HepG2 (cell line): Measurements from ENCODE around the gene GUCA1A. TPM values are rescaled to one million over a fixed set of nuclear protein-coding genes. Genes with fewer than 3 reads are reported as not detected.

Experiments used
- BRCA1 ChIP-seq: sonication (generic); formaldehyde crosslinking; IDR thresholded peaks from 2 replicates; pipeline ENCODE4 v1.4.0; 2020; ENCODE audit warnings: missing genetic modification reagents
- CEBPG ChIP-seq: IDR thresholded peaks from 2 replicates; pipeline ENCODE4 v1.6.1; 2016
- ELF4 ChIP-seq: sonication (generic); formaldehyde crosslinking; IDR thresholded peaks from 2 replicates; pipeline ENCODE4 v1.5.0; 2020; ENCODE audit warnings: missing genetic modification reagents, mild to moderate bottlenecking, moderate library complexity, borderline replicate concordance
- FOSL2 ChIP-seq: sonication (generic); formaldehyde crosslinking; IDR thresholded peaks from 2 replicates; pipeline ENCODE4 v1.4.0; 2020; ENCODE audit warnings: missing genetic modification reagents
- FOXM1 ChIP-seq: sonication (generic); formaldehyde crosslinking; IDR thresholded peaks from 2 replicates; pipeline ENCODE4 v1.5.0; 2020; ENCODE audit warnings: missing genetic modification reagents
- NKX3-1 ChIP-seq: sonication (generic); formaldehyde crosslinking; IDR thresholded peaks from 2 replicates; pipeline ENCODE4 v1.5.0; 2020; ENCODE audit warnings: missing genetic modification reagents
- NR2F1 ChIP-seq, 2 experiments: fragments of 450-650 bp in 1 of 2; formaldehyde crosslinking in 1 of 2; IDR thresholded peaks; 2 replicates each; pipeline versions ENCODE4 v1.5.0 to v1.6.1; 2016 to 2020; ENCODE audit warnings: mild to moderate bottlenecking in 1 of 2, missing compliant biosample characterization in 1 of 2, missing genetic modification reagents in 1 of 2, moderate library complexity in 1 of 2
- PHF5A ChIP-seq: IDR thresholded peaks from one replicate; pipeline ENCODE4 v1.6.1; 2018; ENCODE audit warnings: low read depth, missing genetic modification reagents; ENCODE audit not compliant: unreplicated experiment
- ZBTB21 ChIP-seq: sonication (generic); formaldehyde crosslinking; IDR thresholded peaks from 2 replicates; pipeline ENCODE4 v1.4.0; 2020; ENCODE audit warnings: missing genetic modification reagents
- ZNF3 ChIP-seq: IDR thresholded peaks from 2 replicates; pipeline ENCODE4 v1.7.0; 2017; ENCODE audit warnings: inconsistent platforms
- ZNF335 ChIP-seq: sonication (generic); formaldehyde crosslinking; IDR thresholded peaks from 2 replicates; pipeline ENCODE4 v1.4.0; 2020; ENCODE audit warnings: missing genetic modification reagents
- ZNF33A ChIP-seq: sonication (generic); formaldehyde crosslinking; IDR thresholded peaks from 2 replicates; pipeline ENCODE4 v1.5.1; 2020; ENCODE audit warnings: missing genetic modification reagents, mild to moderate bottlenecking, moderate library complexity, borderline replicate concordance
- ZNF501 ChIP-seq: sonication (generic); formaldehyde crosslinking; IDR thresholded peaks from 2 replicates; pipeline ENCODE4 v1.5.1; 2020; ENCODE audit warnings: mild to moderate bottlenecking, moderate library complexity, missing genetic modification reagents
- ZNF746 ChIP-seq: sonication (generic); formaldehyde crosslinking; IDR thresholded peaks from 2 replicates; pipeline ENCODE4 v1.8.0; 2022; ENCODE audit warnings: mild to moderate bottlenecking, missing genetic modification reagents
- ZSCAN25 ChIP-seq: sonication (generic); formaldehyde crosslinking; IDR thresholded peaks from 2 replicates; pipeline ENCODE4 v1.8.0; 2022; ENCODE audit warnings: mild to moderate bottlenecking, missing genetic modification reagents
- polyA plus RNA-seq, 8 experiments: library from polyadenylated mRNA; depleted of rRNA in 3 of 8; stranded (reverse) in 7 of 8; unstranded in 1 of 8; fragments of >200 nt; fragmentation: Illumina TruSeq in 4 of 8; extraction: Trizol in 4 of 8; gene quantifications; 2 replicates each; pipeline versions ENCODE4 v1.2.1 to v1.2.3, GENCODE V29; 2011 to 2016; ENCODE audit warnings: low read depth in 4 of 8, missing spikeins in 1 of 8, mixed read lengths in 1 of 8; ENCODE audit not compliant: insufficient read depth in 1 of 8
- total RNA-seq, 5 experiments: library from RNA; depleted of rRNA; stranded (reverse); fragments of >200 nt; fragmentation: Illumina TruSeq; extraction: Trizol; gene quantifications; 2 replicates each; pipeline ENCODE4 v1.2.3, GENCODE V29; 2016; ENCODE audit warnings: low read depth in 1 of 5
- TF ChIP-seq, protein P1 (sequence below): sonication (generic); formaldehyde crosslinking; IDR thresholded peaks from 2 replicates; pipeline ENCODE4 v1.5.1; 2020; ENCODE audit warnings: mild to moderate bottlenecking, moderate library complexity, missing genetic modification reagents
- TF ChIP-seq, protein P2 (sequence below): sonication (generic); formaldehyde crosslinking; IDR thresholded peaks from 2 replicates; pipeline ENCODE4 v1.5.1; 2020; ENCODE audit warnings: missing genetic modification reagents, mild to moderate bottlenecking, borderline replicate concordance
- TF ChIP-seq, protein P3 (sequence below), 2 experiments: fragments of 450-650 bp in 1 of 2; sonication (generic) in 1 of 2; formaldehyde crosslinking; IDR thresholded peaks; 2 replicates each; pipeline versions ENCODE4 v1.5.0 to v1.8.0; 2020 to 2022; ENCODE audit warnings: mild to moderate bottlenecking in 1 of 2, missing genetic modification reagents in 1 of 2
- TF ChIP-seq, protein P4 (sequence below): sonication (generic); formaldehyde crosslinking; IDR thresholded peaks from 2 replicates; pipeline ENCODE4; 2020; ENCODE audit warnings: missing genetic modification reagents, mild to moderate bottlenecking, borderline replicate concordance
- TF ChIP-seq, protein P5 (sequence below): sonication (generic); formaldehyde crosslinking; IDR thresholded peaks from 2 replicates; pipeline ENCODE4 v1.4.0; 2020; ENCODE audit warnings: missing genetic modification reagents

GUCA1A gene
- total and polyA plus RNA-seq, 2 of the 13 experiments (the other 11 are each of a cell fraction or from before 2014, with no cell fraction given), result not detected

DNA sequence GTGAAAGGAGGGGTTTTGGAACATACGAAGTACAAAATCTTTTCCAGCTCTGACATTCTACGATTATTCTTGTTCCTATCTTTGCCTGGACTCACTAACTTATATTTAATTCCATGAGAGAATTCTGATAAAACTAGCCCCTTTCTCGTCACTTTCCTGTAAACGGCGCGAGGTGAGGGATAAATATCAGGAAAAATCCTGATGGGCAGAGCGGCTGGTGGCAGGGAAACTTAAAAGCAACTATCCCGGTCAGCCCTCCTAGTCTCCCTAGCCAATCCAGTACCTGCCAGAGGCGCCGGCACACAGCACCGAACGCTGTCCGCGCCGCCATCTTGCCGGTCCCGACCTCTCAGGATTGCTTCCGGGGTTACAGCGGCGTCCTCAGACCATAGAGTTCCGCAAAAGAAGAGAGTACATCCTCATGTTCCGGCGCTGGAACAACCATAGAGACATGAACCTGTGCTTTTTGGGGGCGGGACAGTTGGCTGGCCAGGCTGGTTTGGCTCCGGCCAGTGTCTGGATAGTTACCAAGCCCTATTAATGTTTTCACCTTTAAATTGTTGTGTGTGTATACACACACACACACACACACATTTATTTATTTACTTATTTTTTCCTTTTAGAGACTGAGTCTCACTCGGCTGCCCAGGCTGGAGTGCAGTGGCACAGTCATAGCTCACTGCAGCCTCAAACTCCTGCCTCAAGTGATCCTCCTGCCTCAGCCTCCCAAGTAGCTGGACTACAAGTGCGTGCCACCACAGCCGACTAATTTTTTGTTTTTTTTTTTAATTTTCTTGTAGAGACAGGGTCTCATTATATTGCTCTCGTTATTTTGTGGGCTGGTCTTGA is 44.6 kb downstream of the GUCA1A start, which contains the start of gene MRPS10 (continued):
- TF ChIP-seq BRCA1 (CRISPR knock-in tag) (peak; percentile 38; the same call in 1 of the 2 replicates), ZNF335 (CRISPR knock-in tag) (peak; percentile 87), ZSCAN25 (no peak), NR2F1 (CRISPR knock-in tag; IDR thresholded peaks at IDR 0.05) (no peak; a peak in 1 of 4 replicates), ZNF33A (CRISPR knock-in tag) (no peak; the same call in 1 of the 2 replicates), ZNF501 (CRISPR knock-in tag) (peak; percentile 99), CEBPG (peak; percentile 49; the same call in 1 of the 2 replicates), ZBTB21 (CRISPR knock-in tag) (0 out of 2 replicates have a peak, but pooled peaks have one; percentile 14), FOXM1 (CRISPR knock-in tag) (no peak), FOSL2 (CRISPR knock-in tag) (peak; percentile 72), NKX3-1 (peak; percentile 77; the same call in 1 of the 2 replicates), ZNF746 (CRISPR knock-in tag) (no peak), ZNF3 (no peak), PHF5A (peak; percentile 78), ELF4 (CRISPR knock-in tag) (no peak)
- TF ChIP-seq, protein P1, sequence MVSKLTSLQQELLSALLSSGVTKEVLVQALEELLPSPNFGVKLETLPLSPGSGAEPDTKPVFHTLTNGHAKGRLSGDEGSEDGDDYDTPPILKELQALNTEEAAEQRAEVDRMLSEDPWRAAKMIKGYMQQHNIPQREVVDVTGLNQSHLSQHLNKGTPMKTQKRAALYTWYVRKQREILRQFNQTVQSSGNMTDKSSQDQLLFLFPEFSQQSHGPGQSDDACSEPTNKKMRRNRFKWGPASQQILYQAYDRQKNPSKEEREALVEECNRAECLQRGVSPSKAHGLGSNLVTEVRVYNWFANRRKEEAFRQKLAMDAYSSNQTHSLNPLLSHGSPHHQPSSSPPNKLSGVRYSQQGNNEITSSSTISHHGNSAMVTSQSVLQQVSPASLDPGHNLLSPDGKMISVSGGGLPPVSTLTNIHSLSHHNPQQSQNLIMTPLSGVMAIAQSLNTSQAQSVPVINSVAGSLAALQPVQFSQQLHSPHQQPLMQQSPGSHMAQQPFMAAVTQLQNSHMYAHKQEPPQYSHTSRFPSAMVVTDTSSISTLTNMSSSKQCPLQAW (CRISPR knock-in tag), result peak; percentile 88
- TF ChIP-seq, protein P2, sequence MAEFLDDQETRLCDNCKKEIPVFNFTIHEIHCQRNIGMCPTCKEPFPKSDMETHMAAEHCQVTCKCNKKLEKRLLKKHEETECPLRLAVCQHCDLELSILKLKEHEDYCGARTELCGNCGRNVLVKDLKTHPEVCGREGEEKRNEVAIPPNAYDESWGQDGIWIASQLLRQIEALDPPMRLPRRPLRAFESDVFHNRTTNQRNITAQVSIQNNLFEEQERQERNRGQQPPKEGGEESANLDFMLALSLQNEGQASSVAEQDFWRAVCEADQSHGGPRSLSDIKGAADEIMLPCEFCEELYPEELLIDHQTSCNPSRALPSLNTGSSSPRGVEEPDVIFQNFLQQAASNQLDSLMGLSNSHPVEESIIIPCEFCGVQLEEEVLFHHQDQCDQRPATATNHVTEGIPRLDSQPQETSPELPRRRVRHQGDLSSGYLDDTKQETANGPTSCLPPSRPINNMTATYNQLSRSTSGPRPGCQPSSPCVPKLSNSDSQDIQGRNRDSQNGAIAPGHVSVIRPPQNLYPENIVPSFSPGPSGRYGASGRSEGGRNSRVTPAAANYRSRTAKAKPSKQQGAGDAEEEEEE, result no peak
- TF ChIP-seq, protein P3, sequence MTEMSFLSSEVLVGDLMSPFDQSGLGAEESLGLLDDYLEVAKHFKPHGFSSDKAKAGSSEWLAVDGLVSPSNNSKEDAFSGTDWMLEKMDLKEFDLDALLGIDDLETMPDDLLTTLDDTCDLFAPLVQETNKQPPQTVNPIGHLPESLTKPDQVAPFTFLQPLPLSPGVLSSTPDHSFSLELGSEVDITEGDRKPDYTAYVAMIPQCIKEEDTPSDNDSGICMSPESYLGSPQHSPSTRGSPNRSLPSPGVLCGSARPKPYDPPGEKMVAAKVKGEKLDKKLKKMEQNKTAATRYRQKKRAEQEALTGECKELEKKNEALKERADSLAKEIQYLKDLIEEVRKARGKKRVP (CRISPR knock-in tag; IDR thresholded peaks at IDR 0.05), result peak in 1 of 2 experiments; percentile 56; a peak in 2 of 4 replicates
- TF ChIP-seq, protein P4, sequence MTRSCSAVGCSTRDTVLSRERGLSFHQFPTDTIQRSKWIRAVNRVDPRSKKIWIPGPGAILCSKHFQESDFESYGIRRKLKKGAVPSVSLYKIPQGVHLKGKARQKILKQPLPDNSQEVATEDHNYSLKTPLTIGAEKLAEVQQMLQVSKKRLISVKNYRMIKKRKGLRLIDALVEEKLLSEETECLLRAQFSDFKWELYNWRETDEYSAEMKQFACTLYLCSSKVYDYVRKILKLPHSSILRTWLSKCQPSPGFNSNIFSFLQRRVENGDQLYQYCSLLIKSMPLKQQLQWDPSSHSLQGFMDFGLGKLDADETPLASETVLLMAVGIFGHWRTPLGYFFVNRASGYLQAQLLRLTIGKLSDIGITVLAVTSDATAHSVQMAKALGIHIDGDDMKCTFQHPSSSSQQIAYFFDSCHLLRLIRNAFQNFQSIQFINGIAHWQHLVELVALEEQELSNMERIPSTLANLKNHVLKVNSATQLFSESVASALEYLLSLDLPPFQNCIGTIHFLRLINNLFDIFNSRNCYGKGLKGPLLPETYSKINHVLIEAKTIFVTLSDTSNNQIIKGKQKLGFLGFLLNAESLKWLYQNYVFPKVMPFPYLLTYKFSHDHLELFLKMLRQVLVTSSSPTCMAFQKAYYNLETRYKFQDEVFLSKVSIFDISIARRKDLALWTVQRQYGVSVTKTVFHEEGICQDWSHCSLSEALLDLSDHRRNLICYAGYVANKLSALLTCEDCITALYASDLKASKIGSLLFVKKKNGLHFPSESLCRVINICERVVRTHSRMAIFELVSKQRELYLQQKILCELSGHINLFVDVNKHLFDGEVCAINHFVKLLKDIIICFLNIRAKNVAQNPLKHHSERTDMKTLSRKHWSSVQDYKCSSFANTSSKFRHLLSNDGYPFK (CRISPR knock-in tag), result peak; percentile 94
- TF ChIP-seq, protein P5, sequence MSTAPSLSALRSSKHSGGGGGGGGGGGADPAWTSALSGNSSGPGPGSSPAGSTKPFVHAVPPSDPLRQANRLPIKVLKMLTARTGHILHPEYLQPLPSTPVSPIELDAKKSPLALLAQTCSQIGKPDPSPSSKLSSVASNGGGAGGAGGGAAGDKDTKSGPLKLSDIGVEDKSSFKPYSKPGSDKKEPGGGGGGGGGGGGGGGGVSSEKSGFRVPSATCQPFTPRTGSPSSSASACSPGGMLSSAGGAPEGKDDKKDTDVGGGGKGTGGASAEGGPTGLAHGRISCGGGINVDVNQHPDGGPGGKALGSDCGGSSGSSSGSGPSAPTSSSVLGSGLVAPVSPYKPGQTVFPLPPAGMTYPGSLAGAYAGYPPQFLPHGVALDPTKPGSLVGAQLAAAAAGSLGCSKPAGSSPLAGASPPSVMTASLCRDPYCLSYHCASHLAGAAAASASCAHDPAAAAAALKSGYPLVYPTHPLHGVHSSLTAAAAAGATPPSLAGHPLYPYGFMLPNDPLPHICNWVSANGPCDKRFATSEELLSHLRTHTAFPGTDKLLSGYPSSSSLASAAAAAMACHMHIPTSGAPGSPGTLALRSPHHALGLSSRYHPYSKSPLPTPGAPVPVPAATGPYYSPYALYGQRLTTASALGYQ, result peak; percentile 58
